DND-41 (cell line): ENCODE results near the gene SKIL.
"Not testable (repeated sequence)": the region's sequence is repeated elsewhere in the genome, so short reads cannot be mapped to it uniquely, and the experiment has no call there.

Experiments used
- ATAC-seq: fragments of 200-7000 bp; cut with Tn5 transposase; 3 replicates; pipeline ENCODE4 v1.9.1; 2021; ENCODE audit warnings: low read depth; ENCODE audit not compliant: insufficient read depth
- DNase-seq: peaks from one replicate; pipeline ENCODE4 v3.0.0-alpha.2; 2020
- H2AFZ ChIP-seq: 2 replicates; pipeline ENCODE4 v1.6.0; 2012; ENCODE audit warnings: low read depth, low read length
- H3K27ac ChIP-seq: 2 replicates; pipeline ENCODE4 v1.5.1; 2012; ENCODE audit warnings: low read length, inconsistent platforms
- H3K27me3 ChIP-seq: fragments of 200-600 bp; sonication (generic); 2 replicates; pipeline ENCODE4 v1.6.0; 2012; ENCODE audit warnings: low read length, mild to moderate bottlenecking, inconsistent platforms; ENCODE audit not compliant: insufficient read depth, poor library complexity
- H3K36me3 ChIP-seq: 2 replicates; pipeline ENCODE4 v1.5.1; 2012; ENCODE audit warnings: low read length, inconsistent platforms; ENCODE audit not compliant: insufficient read depth
- H3K4me1 ChIP-seq: 2 replicates; pipeline ENCODE4 v1.5.1; 2012; ENCODE audit warnings: mild to moderate bottlenecking, low read length; ENCODE audit not compliant: insufficient read depth
- H3K4me2 ChIP-seq: 2 replicates; pipeline ENCODE4 v1.6.0; 2012; ENCODE audit warnings: mild to moderate bottlenecking, moderate library complexity, low read length, inconsistent platforms; ENCODE audit not compliant: insufficient read depth
- H3K4me3 ChIP-seq, 2 experiments: fragments of 200-600 bp in 1 of 2; shearing (Covaris generic) in 1 of 2; 2 replicates each; pipeline ENCODE4 v1.5.1; 2012 to 2016; ENCODE audit warnings: inconsistent platforms in 2 of 2, low read length in 2 of 2, mild to moderate bottlenecking in 2 of 2, low read depth in 1 of 2, moderate library complexity in 1 of 2
- H3K79me2 ChIP-seq: 2 replicates; pipeline ENCODE4 v1.6.0; 2012; ENCODE audit warnings: low read length, inconsistent platforms; ENCODE audit not compliant: insufficient read depth
- H3K9ac ChIP-seq: 2 replicates; pipeline ENCODE4 v1.6.0; 2012; ENCODE audit warnings: low read depth, mild to moderate bottlenecking, inconsistent platforms, low read length, moderate library complexity
- H3K9me3 ChIP-seq: 2 replicates; pipeline ENCODE4 v1.5.1; 2012; ENCODE audit warnings: low read length, moderate library complexity, mild to moderate bottlenecking, inconsistent platforms; ENCODE audit not compliant: insufficient read depth, severe bottlenecking
- H4K20me1 ChIP-seq: 2 replicates; pipeline ENCODE4 v1.6.0; 2012; ENCODE audit warnings: low read length; ENCODE audit not compliant: insufficient read depth
- CTCF ChIP-seq: IDR thresholded peaks from 2 replicates; pipeline ENCODE4 v1.5.1; 2012; ENCODE audit warnings: borderline replicate concordance, low read length, moderate library complexity, mild to moderate bottlenecking; ENCODE audit not compliant: poor library complexity, severe bottlenecking; ENCODE audit errors: extremely low read depth
- EZH2 ChIP-seq: IDR thresholded peaks from 3 replicates; pipeline ENCODE4 v1.6.1; 2012; ENCODE audit warnings: borderline replicate concordance, low read depth, mild to moderate bottlenecking, moderate library complexity, low read length, inconsistent platforms; ENCODE audit not compliant: severe bottlenecking

Gene SKIL

GRCh38 chr3:170338690-170339340, 18.7 kb upstream of the SKIL start:
- Histone ChIP-seq H3K27me3 (no peaks in the 10 kb centered on the region), H4K20me1 (no peaks in the 10 kb centered on the region), H2AFZ (no peak overlapping the region), H3K9ac (no peak overlapping the region), H3K36me3 (no peaks in the 10 kb centered on the region), H3K9me3 (peaks cover 19% of the 10 kb centered on the region), H3K27ac (no peak overlapping the region), H3K4me2 (no peak overlapping the region), H3K4me1 (no peaks in the 10 kb centered on the region), H3K4me3 (no peak overlapping the region), H3K79me2 (no peaks in the 10 kb centered on the region)
- TF ChIP-seq CTCF (no peak), EZH2 (no peak)
- DNase-seq (no peak), ATAC-seq (no peak)

- H4K20me1 ChIP-seq, H3K27me3 ChIP-seq, H3K36me3 ChIP-seq, H2AFZ ChIP-seq, H3K9ac ChIP-seq, DNase-seq, H3K4me1 ChIP-seq, ATAC-seq, H3K4me2 ChIP-seq, H3K27ac ChIP-seq, H3K79me2 ChIP-seq, H3K4me3 ChIP-seq: not testable (repeated sequence)
- peaks cover 19% of the 10 kb centered on the region for H3K9me3 ChIP-seq
These were observed 15.2 kb upstream of the SKIL start for GRCh38 chr3:170342273-170342672.

GRCh38 chr3:170343859-170344258, 13.7 kb upstream of the SKIL start:
- not testable (repeated sequence) for H4K20me1 ChIP-seq, H3K4me3 ChIP-seq, H2AFZ ChIP-seq, H3K4me1 ChIP-seq, H3K9me3 ChIP-seq, H3K79me2 ChIP-seq, H3K27ac ChIP-seq, H3K36me3 ChIP-seq, DNase-seq, H3K27me3 ChIP-seq, H3K9ac ChIP-seq, ATAC-seq, H3K4me2 ChIP-seq

DNA sequence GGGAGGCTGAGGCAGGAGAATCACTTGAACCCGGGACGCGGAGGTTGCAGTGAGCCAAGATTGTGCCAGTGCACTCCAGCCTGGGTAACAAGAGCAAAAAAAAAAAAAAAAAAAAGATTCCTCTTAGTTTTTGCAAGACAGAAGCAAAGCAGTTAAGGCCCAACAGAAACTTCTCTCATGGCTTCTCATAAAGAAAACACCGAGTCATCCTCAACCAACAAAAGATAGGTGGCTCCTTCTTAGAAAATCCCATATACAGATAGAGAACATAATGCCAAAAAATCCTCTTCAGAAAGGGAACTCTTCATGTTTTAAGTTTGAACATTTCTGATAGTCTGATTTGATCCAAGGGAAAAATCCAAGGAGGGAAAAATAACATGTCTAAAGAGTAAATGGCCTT, 12.5 kb upstream of the SKIL start:
- H3K4me1 ChIP-seq = no peaks in the 10 kb centered on the region
- H3K4me3 ChIP-seq = no peak overlapping the region
- H2AFZ ChIP-seq = no peak overlapping the region
- no peaks in the 10 kb centered on the region for H3K36me3 ChIP-seq
- H3K27ac ChIP-seq = no peak overlapping the region
- H3K9ac ChIP-seq = no peak overlapping the region
- no peaks in the 10 kb centered on the region for H3K79me2 ChIP-seq
- H3K9me3 ChIP-seq = peaks cover 2% of the 10 kb centered on the region
- H4K20me1 ChIP-seq = no peaks in the 10 kb centered on the region
- TF ChIP-seq CTCF = no peak
- TF ChIP-seq EZH2 = no peak
- no peaks in the 10 kb centered on the region for H3K27me3 ChIP-seq
- H3K4me2 ChIP-seq = no peak overlapping the region
- DNase-seq (no peak), ATAC-seq (no peak)
